ENCODE results near the gene CCDC61.

CCDC61 gene

DNA sequence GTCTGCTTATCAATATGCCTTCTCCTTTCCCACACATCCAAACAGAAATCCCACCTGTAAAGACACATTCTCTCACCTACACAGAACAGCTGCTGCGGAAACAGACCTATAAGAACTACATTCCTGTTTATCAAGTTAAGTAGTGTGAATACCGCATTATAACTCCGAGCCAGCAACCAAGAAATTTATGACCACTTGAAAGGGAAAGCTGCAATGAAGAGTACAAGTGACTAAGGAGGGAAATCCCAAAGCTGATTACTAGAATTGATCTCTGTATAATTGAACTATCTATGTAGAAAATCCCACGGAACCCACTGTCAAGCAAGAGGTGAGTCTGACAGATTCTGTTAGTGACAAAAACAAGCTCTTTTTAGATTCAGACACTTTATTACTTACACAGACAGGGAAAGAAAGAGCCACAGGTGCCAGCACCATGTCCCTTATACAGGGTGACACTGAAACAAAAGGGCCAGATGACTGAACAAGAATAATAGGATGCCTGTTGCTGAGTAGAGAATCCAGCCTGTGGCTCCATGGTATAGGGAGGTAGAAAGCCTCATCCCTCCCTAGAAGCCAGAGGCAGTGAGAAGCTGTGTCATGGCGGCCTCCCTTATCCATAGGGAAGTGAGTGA, 47.1 kb downstream of the CCDC61 start:
- H3K4me3 ChIP-seq (ENCODE audit: low read depth, low read length, poor library complexity, severe bottlenecking): no peak overlapping the region
- no peaks in the 10 kb centered on the region for H4K20me1 ChIP-seq (ENCODE audit: insufficient read depth, low read length)
- H3K9ac ChIP-seq (ENCODE audit: low read length): no peak overlapping the region
- H2AFZ ChIP-seq (ENCODE audit: low read length): no peak overlapping the region
- no peak overlapping the region for H3K4me2 ChIP-seq (ENCODE audit: low read length)
- no peaks in the 10 kb centered on the region for H3K9me2 ChIP-seq (ENCODE audit: low read depth, low read length)
- H3K4me1 ChIP-seq (ENCODE audit: insufficient read depth, low read length, severe bottlenecking): no peaks in the 10 kb centered on the region
- no peaks in the 10 kb centered on the region for H3K36me3 ChIP-seq (ENCODE audit: insufficient read depth, low read length)
- TF ChIP-seq, protein P1, sequence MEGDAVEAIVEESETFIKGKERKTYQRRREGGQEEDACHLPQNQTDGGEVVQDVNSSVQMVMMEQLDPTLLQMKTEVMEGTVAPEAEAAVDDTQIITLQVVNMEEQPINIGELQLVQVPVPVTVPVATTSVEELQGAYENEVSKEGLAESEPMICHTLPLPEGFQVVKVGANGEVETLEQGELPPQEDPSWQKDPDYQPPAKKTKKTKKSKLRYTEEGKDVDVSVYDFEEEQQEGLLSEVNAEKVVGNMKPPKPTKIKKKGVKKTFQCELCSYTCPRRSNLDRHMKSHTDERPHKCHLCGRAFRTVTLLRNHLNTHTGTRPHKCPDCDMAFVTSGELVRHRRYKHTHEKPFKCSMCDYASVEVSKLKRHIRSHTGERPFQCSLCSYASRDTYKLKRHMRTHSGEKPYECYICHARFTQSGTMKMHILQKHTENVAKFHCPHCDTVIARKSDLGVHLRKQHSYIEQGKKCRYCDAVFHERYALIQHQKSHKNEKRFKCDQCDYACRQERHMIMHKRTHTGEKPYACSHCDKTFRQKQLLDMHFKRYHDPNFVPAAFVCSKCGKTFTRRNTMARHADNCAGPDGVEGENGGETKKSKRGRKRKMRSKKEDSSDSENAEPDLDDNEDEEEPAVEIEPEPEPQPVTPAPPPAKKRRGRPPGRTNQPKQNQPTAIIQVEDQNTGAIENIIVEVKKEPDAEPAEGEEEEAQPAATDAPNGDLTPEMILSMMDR (IDR thresholded peaks at IDR 0.05; ENCODE audit: low read length): no peak
- no peak for TF ChIP-seq EZH2 (IDR thresholded peaks at IDR 0.05; ENCODE audit: borderline replicate concordance, low read length)
- H3K9me3 ChIP-seq (ENCODE audit: low read length): no peaks in the 10 kb centered on the region
- 0 out of 2 replicates have a peak, but pooled peaks cover 6% of the 10 kb centered on the region for H3K27me3 ChIP-seq (ENCODE audit: insufficient read depth, low read length)
- H3K79me2 ChIP-seq (ENCODE audit: insufficient read depth, low read length): no peaks in the 10 kb centered on the region
- H3F3A ChIP-seq (ENCODE audit: insufficient read depth, low read length): no peaks in the 10 kb centered on the region
- H3K27ac ChIP-seq (ENCODE audit: low read depth, low read length, poor library complexity, severe bottlenecking): no peak overlapping the region

DNA sequence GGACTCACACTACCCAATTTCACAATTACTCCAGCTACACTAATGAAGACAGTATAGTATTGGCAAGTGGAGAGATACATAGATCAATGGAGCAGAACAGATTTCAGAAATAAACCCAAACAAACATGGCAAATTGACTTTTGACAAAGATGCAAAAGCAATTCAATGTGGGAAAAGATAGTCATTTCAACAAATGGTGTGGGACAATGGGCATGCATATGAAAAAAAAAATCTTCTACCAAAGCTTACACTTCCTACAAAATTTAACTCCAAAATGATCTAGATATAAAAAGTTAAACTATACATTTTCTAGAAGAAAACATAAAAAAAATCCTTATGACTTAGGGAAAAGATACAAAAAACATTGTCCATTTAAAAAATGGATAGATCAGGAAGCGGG, 48.3 kb downstream of the CCDC61 start:
- no peaks in the 10 kb centered on the region for H3K4me1 ChIP-seq (ENCODE audit: insufficient read depth, low read length, severe bottlenecking)
- no peaks in the 10 kb centered on the region for H3K9me2 ChIP-seq (ENCODE audit: low read depth, low read length)
- no peaks in the 10 kb centered on the region for H3K9me3 ChIP-seq (ENCODE audit: low read length)
- 0 out of 2 replicates have a peak, but pooled peaks cover 4% of the 10 kb centered on the region for H3K27me3 ChIP-seq (ENCODE audit: insufficient read depth, low read length)
- no peaks in the 10 kb centered on the region for H3F3A ChIP-seq (ENCODE audit: insufficient read depth, low read length)
- no peak overlapping the region for H2AFZ ChIP-seq (ENCODE audit: low read length)
- no peaks in the 10 kb centered on the region for H3K36me3 ChIP-seq (ENCODE audit: insufficient read depth, low read length)
- TF ChIP-seq, protein P1 (IDR thresholded peaks at IDR 0.05; ENCODE audit: low read length): no peak
- no peak for TF ChIP-seq EZH2 (IDR thresholded peaks at IDR 0.05; ENCODE audit: borderline replicate concordance, low read length)
- no peak overlapping the region for H3K4me3 ChIP-seq (ENCODE audit: low read depth, low read length, poor library complexity, severe bottlenecking)
- H3K4me2 ChIP-seq (ENCODE audit: low read length): no peak overlapping the region
- no peak overlapping the region for H3K27ac ChIP-seq (ENCODE audit: low read depth, low read length, poor library complexity, severe bottlenecking)
- H4K20me1 ChIP-seq (ENCODE audit: insufficient read depth, low read length): no peaks in the 10 kb centered on the region
- H3K79me2 ChIP-seq (ENCODE audit: insufficient read depth, low read length): no peaks in the 10 kb centered on the region
- H3K9ac ChIP-seq (ENCODE audit: low read length): no peak overlapping the region

DNA sequence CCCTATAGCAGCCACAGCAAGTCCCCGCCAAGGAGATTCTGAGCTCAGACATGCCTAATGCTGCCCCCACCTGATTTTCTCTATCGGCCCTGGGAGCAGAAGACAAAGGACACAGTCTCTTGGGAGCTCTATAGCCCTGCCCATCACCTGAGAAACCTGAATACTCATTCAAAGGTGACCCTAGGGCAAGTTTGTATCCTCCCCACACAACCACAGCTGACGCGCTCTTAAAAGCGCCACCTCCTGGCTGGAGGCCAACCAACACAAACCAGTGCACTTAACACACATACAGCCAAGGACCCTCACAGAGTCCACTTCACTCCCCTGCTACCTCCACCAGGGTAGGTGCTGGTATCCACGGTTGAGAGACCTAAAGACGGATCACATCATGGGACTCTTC, 54.3 kb downstream of the CCDC61 start:
- Histone ChIP-seq H4K20me1 (ENCODE audit: insufficient read depth, low read length) (no peaks in the 10 kb centered on the region), H3K4me3 (ENCODE audit: low read depth, low read length, poor library complexity, severe bottlenecking) (no peak overlapping the region), H3K36me3 (ENCODE audit: insufficient read depth, low read length) (no peaks in the 10 kb centered on the region), H3K4me1 (ENCODE audit: insufficient read depth, low read length, severe bottlenecking) (no peaks in the 10 kb centered on the region), H3F3A (ENCODE audit: insufficient read depth, low read length) (no peaks in the 10 kb centered on the region), H3K4me2 (ENCODE audit: low read length) (no peak overlapping the region), H3K27ac (ENCODE audit: low read depth, low read length, poor library complexity, severe bottlenecking) (no peak overlapping the region), H2AFZ (ENCODE audit: low read length) (no peak overlapping the region), H3K9me2 (ENCODE audit: low read depth, low read length) (no peaks in the 10 kb centered on the region), H3K9me3 (ENCODE audit: low read length) (0 out of 2 replicates have a peak, but pooled peaks cover under 1% of the 10 kb centered on the region), H3K9ac (ENCODE audit: low read length) (no peak overlapping the region), H3K27me3 (ENCODE audit: insufficient read depth, low read length) (no peaks in the 10 kb centered on the region), H3K79me2 (ENCODE audit: insufficient read depth, low read length) (no peaks in the 10 kb centered on the region)
- no peak for TF ChIP-seq EZH2 (IDR thresholded peaks at IDR 0.05; ENCODE audit: borderline replicate concordance, low read length)
- TF ChIP-seq, protein P1 (IDR thresholded peaks at IDR 0.05; ENCODE audit: low read length): peak; percentile 31
